K562 (cell line): ENCODE data around the gene COL28A1. TPM values are rescaled to one million over a fixed set of nuclear protein-coding genes. Genes with fewer than 3 reads are reported as not detected.
A peak's percentile ranks its signal among the peaks of the same experiment; 100 is the strongest.

Experiments
- ATAC-seq: fragments of 200-7000 bp; cut with Tn5 transposase; 3 replicates; pipeline ENCODE4 v1.9.1; 2020; ENCODE audit warnings: moderate library complexity
- BruUV-seq: library from RNA; stranded (reverse); fragments of 400-500 nt; replicated peaks from 2 replicates; lab custom pipeline; 2021; lab: Mats Ljungman, UMichigan
- CTCF ChIA-PET: fragments of 300-600 bp; formaldehyde crosslinking; extraction: SDS; loops from one replicate; lab custom pipeline; 2021; ENCODE audit warnings: low intra/inter-chr PET ratio; lab: Yijun Ruan, JAX
- POLR2A ChIA-PET: fragments of 300-600, 350-650 bp; sonication (Branson Sonifier 250); formaldehyde crosslinking; extraction: SDS; loops from one replicate; lab custom pipeline; 2021; ENCODE audit warnings: antibody characterized with exemption, inconsistent platforms; lab: Yijun Ruan, JAX
- DNase-seq, 4 experiments: peaks; one replicate each; pipeline versions ENCODE4 v3.0.0 to v3.0.0-alpha.2; 2011 to 2018; ENCODE audit warnings: low spot score in 3 of 4, mixed read lengths in 3 of 4; ENCODE audit errors: extremely low read depth in 1 of 4
- FAIRE-seq: peaks from 2 replicates; lab custom pipeline; 2011; peaks lifted over from hg19 to GRCh38; lab: Jason Lieb, UNC
- H2AFZ ChIP-seq: 2 replicates; pipeline ENCODE4 v1.6.0; 2011; ENCODE audit warnings: low read depth, low read length, control low read depth, inconsistent platforms
- H3K27ac ChIP-seq: fragments of 200-600 bp; 3 replicates; pipeline ENCODE4 v1.8.0; 2011; ENCODE audit warnings: low read depth, mild to moderate bottlenecking, control low read depth, inconsistent platforms, low read length, moderate library complexity, mixed read lengths; ENCODE audit errors: extremely low read depth
- H3K27me3 ChIP-seq, 2 experiments: fragments of 300-600 bp in 1 of 2; 2 replicates in 1 of 2; 3 replicates in 1 of 2; pipeline versions ENCODE4 v1.6.0 to v1.8.0; 2011; ENCODE audit warnings: inconsistent platforms in 2 of 2, low read length in 2 of 2, mild to moderate bottlenecking in 1 of 2, mixed read lengths in 1 of 2, moderate library complexity in 1 of 2; ENCODE audit not compliant: control insufficient read depth in 2 of 2, insufficient read depth in 2 of 2
- H3K36me3 ChIP-seq: fragments of 300-600 bp; 3 replicates; pipeline ENCODE4 v1.8.0; 2011; ENCODE audit warnings: mild to moderate bottlenecking, low read length, inconsistent platforms; ENCODE audit not compliant: control insufficient read depth, insufficient read depth
- H3K4me1 ChIP-seq, 2 experiments: fragments of 200-600 bp in 1 of 2; replicated peaks in 1 of 2; 2 replicates in 1 of 2; 3 replicates in 1 of 2; pipeline versions ENCODE4 v1.5.1 to v1.8.0; 2011; ENCODE audit warnings: inconsistent platforms in 2 of 2, low read length in 2 of 2, mild to moderate bottlenecking in 1 of 2, mixed read lengths in 1 of 2, moderate library complexity in 1 of 2; ENCODE audit not compliant: control insufficient read depth in 2 of 2, insufficient read depth in 2 of 2
- H3K4me2 ChIP-seq: 2 replicates; pipeline ENCODE4 v1.6.1; 2011; ENCODE audit warnings: low read length, control low read depth, inconsistent platforms, mixed read lengths; ENCODE audit not compliant: insufficient read depth
- H3K4me3 ChIP-seq: fragments of 200-600 bp; sonication (generic), shearing (Covaris generic); 2 replicates; pipeline ENCODE4 v1.5.1; 2016; ENCODE audit warnings: control low read depth, inconsistent platforms
- H3K79me2 ChIP-seq: fragments of 200-600 bp; 3 replicates; pipeline ENCODE4 v1.8.0; 2011; ENCODE audit warnings: low read length, inconsistent platforms; ENCODE audit not compliant: control insufficient read depth, insufficient read depth
- H3K9ac ChIP-seq, 2 experiments: 2 replicates each; pipeline versions ENCODE4 v1.6.0 to v1.6.1; 2011; ENCODE audit warnings: low read depth in 2 of 2, low read length in 2 of 2, control low read depth in 1 of 2, inconsistent platforms in 1 of 2, mild to moderate bottlenecking in 1 of 2, mixed read lengths in 1 of 2; ENCODE audit not compliant: insufficient read depth in 1 of 2
- H3K9me1 ChIP-seq: one replicate; pipeline ENCODE4 v1.6.0; 2011; ENCODE audit warnings: inconsistent platforms, mild to moderate bottlenecking, low read length, moderate library complexity; ENCODE audit not compliant: control insufficient read depth, insufficient read depth
- H3K9me3 ChIP-seq: replicated peaks from 2 replicates; pipeline ENCODE4 v1.5.1; 2011; ENCODE audit warnings: low read depth, low read length, inconsistent platforms; ENCODE audit not compliant: control insufficient read depth, insufficient read depth
- H4K20me1 ChIP-seq: replicated peaks from 2 replicates; pipeline ENCODE4 v1.6.1; 2011; ENCODE audit warnings: low read length, inconsistent platforms, mixed read lengths; ENCODE audit not compliant: control insufficient read depth, insufficient read depth
- C11orf30 ChIP-seq: fragments of 450-650 bp; IDR thresholded peaks from 2 replicates; pipeline ENCODE4 v1.6.1; 2016; ENCODE audit warnings: low read depth, mild to moderate bottlenecking
- CEBPB ChIP-seq: fragments of 450-650 bp; IDR thresholded peaks from 2 replicates; pipeline ENCODE4 v1.6.1; 2016; ENCODE audit warnings: missing genetic modification characterization, missing compliant biosample characterization
- CEBPG ChIP-seq, 3 experiments: fragments of 200-800 bp in 1 of 3; sonication (Bioruptor generic) in 1 of 3; sonication (generic) in 1 of 3; formaldehyde crosslinking in 1 of 3; IDR thresholded peaks in 2 of 3; conservative IDR thresholded peaks in 1 of 3; 2 replicates each; pipeline versions ENCODE4 v1.6.1 to v1.8.0; 2016 to 2022; ENCODE audit warnings: missing compliant biosample characterization in 2 of 3, missing genetic modification characterization in 2 of 3, mild to moderate bottlenecking in 1 of 3, missing genetic modification reagents in 1 of 3
- DPF2 ChIP-seq: fragments of 450-650 bp; IDR thresholded peaks from 2 replicates; pipeline ENCODE4 v1.6.1; 2016
- E2F3 ChIP-seq: fragments of 250-450 bp; sonication (Bioruptor Pico); IDR thresholded peaks from 2 replicates; pipeline ENCODE4 v1.4.0; 2020; ENCODE audit warnings: mild to moderate bottlenecking
- EHMT2 ChIP-seq: fragments of 450-650 bp; IDR thresholded peaks from 2 replicates; pipeline ENCODE4 v1.6.1; 2018; ENCODE audit warnings: antibody characterized with exemption
- FOSL1 ChIP-seq: fragments of 200-800 bp; sonication (Bioruptor generic); conservative IDR thresholded peaks from 2 replicates; pipeline ENCODE4 v1.6.1; 2016; ENCODE audit warnings: missing genetic modification characterization, missing compliant biosample characterization
- JUND ChIP-seq, 2 experiments: IDR thresholded peaks; 2 replicates in 1 of 2; 3 replicates in 1 of 2; pipeline ENCODE4 v1.6.1; 2011; ENCODE audit warnings: borderline replicate concordance in 2 of 2, low read depth in 2 of 2, low read length in 2 of 2, improper control_type of control experiment in 1 of 2, missing biosample characterization in 1 of 2, missing genetic modification characterization in 1 of 2, missing genetic modification reagents in 1 of 2
- KHSRP ChIP-seq: fragments of 450-650 bp; IDR thresholded peaks from 2 replicates; pipeline ENCODE4 v1.6.1; 2017
- MEIS2 ChIP-seq: fragments of 450-650 bp; IDR thresholded peaks from 2 replicates; pipeline ENCODE4 v1.6.1; 2014; ENCODE audit warnings: mild to moderate bottlenecking; ENCODE audit not compliant: partially characterized antibody
- MTA1 ChIP-seq: fragments of 450-650 bp; IDR thresholded peaks from 2 replicates; pipeline ENCODE4 v1.6.1; 2017; ENCODE audit warnings: borderline replicate concordance
- NCOR1 ChIP-seq: fragments of 450-650 bp; IDR thresholded peaks from 2 replicates; pipeline ENCODE4 v1.6.1; 2016; ENCODE audit warnings: mild to moderate bottlenecking, moderate library complexity
- RBM39 ChIP-seq: fragments of 200-400 bp; formaldehyde crosslinking; optimal IDR thresholded peaks from 2 replicates; pipeline ENCODE3; 2018; ENCODE audit warnings: low read depth, low read length
- SMARCA4 ChIP-seq: fragments of 450-650 bp; IDR thresholded peaks from 2 replicates; pipeline ENCODE4 v1.6.1; 2016
- SMARCE1 ChIP-seq: fragments of 450-650 bp; IDR thresholded peaks from 2 replicates; pipeline ENCODE4 v1.7.1; 2016; ENCODE audit warnings: mild to moderate bottlenecking
- SPI1 ChIP-seq: IDR thresholded peaks from 2 replicates; pipeline ENCODE4 v1.6.1; 2011; ENCODE audit warnings: low read depth, low read length, control low read depth, borderline replicate concordance
- ZNF280B ChIP-seq: fragments of 250-450 bp; sonication (Bioruptor Pico); IDR thresholded peaks from 2 replicates; pipeline ENCODE4 v1.5.1; 2021; ENCODE audit warnings: mild to moderate bottlenecking
- ZSCAN32 ChIP-seq: fragments of 450-650 bp; formaldehyde crosslinking; IDR thresholded peaks from 2 replicates; pipeline ENCODE4 v1.4.0; 2020; ENCODE audit warnings: mild to moderate bottlenecking, moderate library complexity
- WGBS: fragments of 100-300 bp; shearing (Covaris generic); methylation state at CpG from one replicate; pipeline ENCODE4 v1.1.6; 2016; ENCODE audit warnings: low coverage, mixed read lengths; ENCODE audit not compliant: insufficient coverage; ENCODE audit errors: missing lambda C conversion rate; 5-methylcytosine and 5-hydroxymethylcytosine counted together
- in situ Hi-C: fragments of 300-500 bp; cut with MboI; formaldehyde crosslinking; loops from 4 replicates; pipeline ENCODE4 v1.15.0; 2018; ENCODE audit warnings: inconsistent platforms, mixed read lengths
- intact Hi-C: fragments of 100-400 bp; cut with micrococcal nuclease; formaldehyde crosslinking; loops from 2 replicates; pipeline ENCODE4 v1.14.2; 2022
- polyA plus RNA-seq, 8 experiments: library from polyadenylated mRNA; depleted of rRNA in 4 of 8; stranded (reverse) in 5 of 8; unstranded in 3 of 8; fragments of >200 nt; fragmentation: Nextera tagmentation in 2 of 8; fragmentation: Illumina TruSeq in 1 of 8; extraction: Ambion mirVana in 2 of 8; extraction: Trizol in 1 of 8; gene quantifications; 2 replicates each; pipeline versions ENCODE4 v1.2.1 to v1.2.3, GENCODE V29; 2011 to 2014; ENCODE audit warnings: inconsistent platforms in 1 of 8, missing spikeins in 1 of 8
- total RNA-seq, 7 experiments: library from RNA; depleted of rRNA in 6 of 7; stranded (reverse); fragments of >200 nt in 6 of 7; fragmentation: Illumina TruSeq in 2 of 7; extraction: Trizol in 2 of 7; gene quantifications; 2 replicates each; pipeline versions ENCODE4 v1.2.1 to v1.2.3, GENCODE V29; 2011 to 2021; ENCODE audit warnings: low replicate concordance in 1 of 7
- TF ChIP-seq, protein P1 (sequence below), 2 experiments: fragments of 450-650 bp in 1 of 2; sonication (generic) in 1 of 2; formaldehyde crosslinking in 1 of 2; IDR thresholded peaks in 1 of 2; conservative IDR thresholded peaks in 1 of 2; 2 replicates each; pipeline versions ENCODE4 v1.6.1 to v1.8.1; 2016 to 2023; ENCODE audit warnings: mild to moderate bottlenecking in 2 of 2, moderate library complexity in 2 of 2, inconsistent platforms in 1 of 2, missing genetic modification reagents in 1 of 2
- TF ChIP-seq, protein P2 (sequence below): fragments of 450-650 bp; IDR thresholded peaks from 2 replicates; pipeline ENCODE4 v1.6.1; 2016

The COL28A1 gene
- total and polyA plus RNA-seq, 9 of the 15 experiments (the other 6 are each of a cell fraction or from before 2014, with no cell fraction given): 0.03 to 0.13 (median 0.05) TPM; not detected in 3

DNA sequence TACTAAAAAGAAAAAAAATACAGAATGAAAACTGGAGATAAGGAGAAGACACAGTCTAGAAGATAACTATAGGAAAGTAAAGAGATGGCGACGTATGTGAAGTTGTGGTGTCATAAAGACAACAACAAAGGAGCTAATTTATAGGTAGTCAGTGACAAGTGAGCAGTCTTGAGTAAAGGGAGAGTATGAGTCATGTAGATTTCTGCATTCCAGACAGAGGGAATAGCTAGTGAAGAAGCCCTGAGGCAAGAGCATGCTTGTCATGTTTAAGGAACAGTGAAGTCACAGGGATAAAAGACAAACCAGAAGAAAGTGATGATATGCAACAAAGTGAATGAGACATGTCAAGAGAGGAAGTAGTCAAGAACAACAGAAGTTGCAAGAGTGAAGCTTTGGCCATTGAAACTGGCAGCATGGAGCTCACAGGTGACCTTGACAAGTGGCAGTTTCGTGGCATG lies 28.7 kb upstream of the COL28A1 start:
- no peaks in the 10 kb centered on the region for H4K20me1 ChIP-seq
- peaks cover 24% of the 10 kb centered on the region for H3K79me2 ChIP-seq
- H3K27me3 ChIP-seq: no peaks in the 10 kb centered on the region
- 17% methylated on average over 3 of the region's 3 CpGs for WGBS
- BruUV-seq: no TSS peak
- H3K9ac ChIP-seq: no peak overlapping the region
- H3K9me3 ChIP-seq: no peaks in the 10 kb centered on the region
- ATAC-seq: no peak
- peak in 1 of 4 experiments; percentile 27 for DNase-seq
- in situ Hi-C loops: no loop called here
- FAIRE-seq: no peak
- H3K4me2 ChIP-seq: no peak overlapping the region; the same call in 1 of the 2 replicates
- H2AFZ ChIP-seq: peak overlapping the region; percentile 29; the same call in 1 of the 2 replicates
- no peak overlapping the region for H3K27ac ChIP-seq
- intact Hi-C loops: no loop called here
- H3K4me3 ChIP-seq: no peak overlapping the region
- H3K36me3 ChIP-seq: peaks cover 5% of the 10 kb centered on the region
- no peaks in the 10 kb centered on the region for H3K9me1 ChIP-seq
- peaks cover 10 to 14% of the 10 kb centered on the region in 2 experiments; a peak in 4 of 5 replicates for H3K4me1 ChIP-seq
- ChIA-PET CTCF (no interaction called here), POLR2A (interaction anchor here (0.7 to 0.9 kb wide), 2 partner anchors 10 to 18 kb away, joined by 3 read pairs; no protein-coding TSS in a partner anchor)
- TF ChIP-seq KHSRP (no peak), ZSCAN32 (CRISPR knock-in tag) (peak; percentile 69; the same call in 1 of the 2 replicates), MEIS2 (peak; percentile 93), NCOR1 (peak; percentile 20; the same call in 1 of the 2 replicates), FOSL1 (tag) (peak; percentile 78), MTA1 (peak; percentile 63; the same call in 1 of the 2 replicates), SPI1 (peak; percentile 58; the same call in 1 of the 2 replicates), DPF2 (peak; percentile 62; the same call in 1 of the 2 replicates), CEBPG (CRISPR knock-in tag; IDR thresholded peaks at IDR 0.05) (no peak), CEBPG (tag; conservative IDR thresholded peaks at IDR 0.05 in 1 of 2, IDR thresholded peaks at IDR 0.05 in 1 of 2) (0 out of 4 replicates have a peak, but pooled peaks of 1 of the 2 experiments have one; percentile 17), JUND (IDR thresholded peaks at IDR 0.05; ENCODE audit: borderline replicate concordance, low read depth, low read length) (peak; percentile 77; the same call in 1 of the 2 replicates), JUND (tag; IDR thresholded peaks at IDR 0.05; ENCODE audit: borderline replicate concordance, low read depth, low read length) (peak; percentile 90), E2F3 (no peak), RBM39 (no peak), EHMT2 (peak; percentile 70; the same call in 1 of the 2 replicates), SMARCE1 (peak; percentile 36; the same call in 1 of the 2 replicates), CEBPB (0 out of 2 replicates have a peak, but pooled peaks have one; percentile 11), C11orf30 (peak; percentile 28; the same call in 1 of the 2 replicates), ZNF280B (CRISPR knock-in tag) (no peak), SMARCA4 (0 out of 2 replicates have a peak, but pooled peaks have one; percentile 48)
- TF ChIP-seq, protein P1, sequence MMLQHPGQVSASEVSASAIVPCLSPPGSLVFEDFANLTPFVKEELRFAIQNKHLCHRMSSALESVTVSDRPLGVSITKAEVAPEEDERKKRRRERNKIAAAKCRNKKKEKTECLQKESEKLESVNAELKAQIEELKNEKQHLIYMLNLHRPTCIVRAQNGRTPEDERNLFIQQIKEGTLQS (IDR thresholded peaks at IDR 0.05): peak; percentile 82
- TF ChIP-seq, protein P1 (CRISPR knock-in tag; conservative IDR thresholded peaks at IDR 0.05): no peak
- TF ChIP-seq, protein P2, sequence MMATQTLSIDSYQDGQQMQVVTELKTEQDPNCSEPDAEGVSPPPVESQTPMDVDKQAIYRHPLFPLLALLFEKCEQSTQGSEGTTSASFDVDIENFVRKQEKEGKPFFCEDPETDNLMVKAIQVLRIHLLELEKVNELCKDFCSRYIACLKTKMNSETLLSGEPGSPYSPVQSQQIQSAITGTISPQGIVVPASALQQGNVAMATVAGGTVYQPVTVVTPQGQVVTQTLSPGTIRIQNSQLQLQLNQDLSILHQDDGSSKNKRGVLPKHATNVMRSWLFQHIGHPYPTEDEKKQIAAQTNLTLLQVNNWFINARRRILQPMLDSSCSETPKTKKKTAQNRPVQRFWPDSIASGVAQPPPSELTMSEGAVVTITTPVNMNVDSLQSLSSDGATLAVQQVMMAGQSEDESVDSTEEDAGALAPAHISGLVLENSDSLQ: peak; percentile 67
